CD4-positive, alpha-beta T cell treated with Interferon alpha-2 for 1 hour (primary cell): ENCODE results near the gene SAFB.
"Not testable (repeated sequence)": the region's sequence is repeated elsewhere in the genome, so short reads cannot be mapped to it uniquely, and the experiment has no call there.

Experiments
- DNase-seq, 2 donors: peaks; one replicate each; pipeline ENCODE4 v3.0.0-alpha.2; 2020 to 2022

SAFB gene

DNA sequence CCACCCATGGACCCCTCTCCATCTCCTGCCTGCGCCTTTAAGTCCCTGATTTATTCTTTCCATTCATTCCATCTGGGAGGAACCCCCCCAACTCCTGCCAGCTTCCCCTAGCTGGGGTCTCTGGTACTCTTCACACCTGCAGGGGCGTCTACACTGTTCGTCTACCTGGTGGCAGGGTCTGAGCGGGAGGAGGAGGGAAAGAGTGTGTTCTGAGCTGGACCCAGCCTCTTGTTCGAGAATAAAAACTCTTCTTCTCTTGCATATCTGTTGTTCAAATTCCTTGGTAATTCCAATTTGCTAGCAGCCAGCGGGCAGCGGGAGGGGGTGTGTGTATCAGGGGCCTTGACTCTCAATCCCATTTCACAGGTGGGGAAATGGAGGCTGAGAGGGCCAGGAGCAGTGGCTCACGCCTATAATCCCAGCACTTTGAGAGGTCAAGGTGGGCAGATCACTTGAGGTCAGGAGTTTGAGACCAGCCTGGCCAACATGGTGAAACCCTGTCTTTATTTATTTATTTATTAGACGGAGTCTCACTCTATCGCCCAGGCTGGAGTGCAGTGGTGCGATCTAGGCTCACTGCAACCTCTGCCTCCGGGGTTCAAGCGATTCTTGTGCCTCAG, 65.5 kb downstream of the SAFB start:
- not testable (repeated sequence) for DNase-seq

DNA sequence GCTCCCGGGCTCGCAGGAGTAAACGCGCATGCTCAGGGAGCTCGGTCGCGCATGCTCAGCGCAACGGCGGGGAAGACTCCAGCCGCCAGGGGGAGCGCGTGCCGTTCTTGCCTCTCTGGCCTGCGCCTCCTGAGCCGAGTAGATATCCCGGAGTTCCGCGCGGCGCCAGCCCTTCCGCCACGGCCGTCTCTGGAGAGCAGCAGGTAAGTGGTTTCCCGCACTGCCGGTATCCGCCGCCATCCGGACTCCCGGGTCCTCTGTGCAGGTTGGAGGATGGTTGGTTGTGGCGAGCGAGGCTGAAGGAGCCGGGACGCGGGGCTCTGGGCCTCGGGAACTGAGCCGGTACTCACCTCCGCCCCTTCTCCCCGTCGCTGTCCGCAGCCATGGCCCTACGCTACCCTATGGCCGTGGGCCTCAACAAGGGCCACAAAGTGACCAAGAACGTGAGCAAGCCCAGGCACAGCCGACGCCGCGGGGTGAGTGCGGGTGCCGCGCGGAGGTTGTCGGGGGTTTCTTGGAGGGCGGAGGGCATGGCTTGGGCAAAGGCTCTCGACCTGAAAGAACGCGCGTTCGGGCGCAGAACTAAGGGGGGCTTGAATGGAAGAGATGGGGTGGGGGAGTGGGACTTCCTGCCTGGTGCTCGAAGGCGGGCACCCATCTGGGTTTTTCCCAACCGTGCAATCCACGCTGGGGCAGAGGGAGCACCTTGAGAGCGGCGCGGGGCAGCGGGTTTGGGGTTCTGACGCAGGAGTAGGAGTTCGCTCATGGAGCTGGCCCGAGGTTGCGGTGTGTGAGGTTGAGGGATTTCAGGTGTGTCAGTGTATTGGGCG, 67.5 kb downstream of the SAFB start, which contains the start of gene RPL36:
TSS of gene RPL36 (plus strand) at position 171 of the 830 bp plus-strand sequence. CDS start at position 384, 213 bp downstream.
- DNase-seq, result peak; percentile 97 to 99

DNA sequence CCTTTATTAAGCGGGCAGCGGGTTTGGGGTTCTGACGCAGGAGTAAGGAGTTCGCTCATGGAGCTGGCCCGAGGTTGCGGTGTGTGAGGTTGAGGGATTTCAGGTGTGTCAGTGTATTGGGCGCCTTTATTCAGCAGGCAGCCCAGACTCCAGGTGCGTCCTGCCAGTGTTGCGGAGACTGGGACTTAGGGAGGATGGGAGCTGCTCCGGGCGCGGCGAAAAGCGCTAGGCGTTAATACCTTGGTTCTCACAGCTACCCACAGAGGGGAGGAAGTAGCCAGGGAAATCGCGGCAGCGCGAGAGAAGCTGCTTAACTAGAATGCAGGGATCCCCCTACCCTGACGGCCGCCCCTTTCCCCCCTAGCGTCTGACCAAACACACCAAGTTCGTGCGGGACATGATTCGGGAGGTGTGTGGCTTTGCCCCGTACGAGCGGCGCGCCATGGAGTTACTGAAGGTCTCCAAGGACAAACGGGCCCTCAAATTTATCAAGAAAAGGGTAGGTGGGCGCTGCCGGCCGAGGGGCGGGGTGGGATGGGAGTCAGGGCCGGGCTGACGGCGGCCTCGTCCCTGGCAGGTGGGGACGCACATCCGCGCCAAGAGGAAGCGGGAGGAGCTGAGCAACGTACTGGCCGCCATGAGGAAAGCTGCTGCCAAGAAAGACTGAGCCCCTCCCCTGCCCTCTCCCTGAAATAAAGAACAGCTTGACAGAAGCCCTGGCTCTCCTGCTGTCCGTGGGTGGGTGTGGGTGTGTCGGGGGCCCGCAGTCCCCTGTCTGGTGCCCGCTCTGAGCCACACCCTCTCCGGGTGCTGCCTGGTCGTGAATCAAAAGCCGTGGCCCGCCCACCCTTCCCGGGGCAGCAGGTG, 68.3 kb downstream of the SAFB start:
- peak; percentile 16 to 49 for DNase-seq

DNA sequence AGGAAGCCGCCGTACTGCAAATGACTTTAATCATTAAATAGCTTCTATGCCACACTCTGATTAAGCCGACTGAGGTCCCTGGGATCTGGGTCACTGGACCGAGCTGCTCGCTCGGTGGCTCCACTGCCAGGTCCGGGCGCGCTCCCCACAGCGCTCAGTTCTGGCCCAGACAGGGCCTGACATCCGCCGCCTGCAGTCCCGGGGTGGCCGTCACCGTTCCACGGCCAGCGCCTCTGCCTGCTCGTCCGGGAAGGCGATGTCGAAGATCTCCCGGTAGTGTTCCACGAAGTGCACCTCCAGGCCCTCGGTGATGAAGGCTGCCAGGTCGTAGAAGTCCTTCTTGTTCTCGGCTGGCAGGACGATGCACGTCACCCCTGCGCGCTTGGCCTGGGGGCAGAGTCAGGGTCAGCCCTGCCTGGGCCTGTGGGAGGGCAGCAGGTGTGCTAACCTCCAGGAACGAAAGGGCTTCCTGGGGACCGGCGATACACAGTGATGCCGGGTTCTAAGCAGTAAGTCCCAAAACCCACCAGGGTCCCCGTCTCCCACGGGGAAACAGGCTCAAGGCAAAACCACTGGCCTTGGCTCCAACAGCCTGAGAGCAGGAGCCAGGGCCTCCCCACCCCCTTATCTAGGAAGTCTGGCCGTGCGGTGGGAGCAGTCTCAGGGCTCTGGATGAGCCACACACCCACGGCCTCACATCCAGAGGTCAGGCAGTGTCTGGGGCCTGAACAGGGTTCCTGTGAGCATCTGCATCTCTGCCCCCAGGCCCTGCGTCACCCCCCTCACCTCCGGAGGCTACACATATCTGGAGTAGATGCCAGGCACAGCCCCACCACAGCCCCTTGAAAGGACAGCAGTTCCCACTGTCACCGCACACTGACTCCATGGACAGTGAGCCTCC, 69.2 kb downstream of the SAFB start:
- DNase-seq, result no peak

DNA sequence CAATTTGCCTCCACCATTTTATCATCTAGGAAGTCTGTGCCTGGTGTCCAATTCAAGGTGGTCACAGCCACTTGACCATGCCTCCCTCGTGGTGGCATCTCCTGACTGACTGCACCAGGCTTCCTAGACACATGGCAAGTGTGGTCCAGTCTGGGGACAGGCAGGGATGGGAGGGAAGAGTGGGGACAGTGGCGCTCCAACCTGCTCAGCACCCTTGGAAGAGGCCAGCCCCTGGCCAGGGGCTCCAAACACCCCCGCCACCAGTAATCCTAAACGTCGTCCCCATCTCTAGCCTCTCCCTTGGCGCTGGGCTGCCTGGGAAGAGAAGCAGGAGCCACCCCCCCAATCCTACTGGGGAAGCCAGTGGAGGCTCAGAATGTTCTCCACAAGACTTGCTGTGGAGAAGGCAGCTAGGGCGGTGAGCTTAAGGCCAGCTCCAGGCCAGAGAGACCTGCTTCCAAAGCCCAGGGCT, 69.9 kb downstream of the SAFB start:
- no peak for DNase-seq

DNA sequence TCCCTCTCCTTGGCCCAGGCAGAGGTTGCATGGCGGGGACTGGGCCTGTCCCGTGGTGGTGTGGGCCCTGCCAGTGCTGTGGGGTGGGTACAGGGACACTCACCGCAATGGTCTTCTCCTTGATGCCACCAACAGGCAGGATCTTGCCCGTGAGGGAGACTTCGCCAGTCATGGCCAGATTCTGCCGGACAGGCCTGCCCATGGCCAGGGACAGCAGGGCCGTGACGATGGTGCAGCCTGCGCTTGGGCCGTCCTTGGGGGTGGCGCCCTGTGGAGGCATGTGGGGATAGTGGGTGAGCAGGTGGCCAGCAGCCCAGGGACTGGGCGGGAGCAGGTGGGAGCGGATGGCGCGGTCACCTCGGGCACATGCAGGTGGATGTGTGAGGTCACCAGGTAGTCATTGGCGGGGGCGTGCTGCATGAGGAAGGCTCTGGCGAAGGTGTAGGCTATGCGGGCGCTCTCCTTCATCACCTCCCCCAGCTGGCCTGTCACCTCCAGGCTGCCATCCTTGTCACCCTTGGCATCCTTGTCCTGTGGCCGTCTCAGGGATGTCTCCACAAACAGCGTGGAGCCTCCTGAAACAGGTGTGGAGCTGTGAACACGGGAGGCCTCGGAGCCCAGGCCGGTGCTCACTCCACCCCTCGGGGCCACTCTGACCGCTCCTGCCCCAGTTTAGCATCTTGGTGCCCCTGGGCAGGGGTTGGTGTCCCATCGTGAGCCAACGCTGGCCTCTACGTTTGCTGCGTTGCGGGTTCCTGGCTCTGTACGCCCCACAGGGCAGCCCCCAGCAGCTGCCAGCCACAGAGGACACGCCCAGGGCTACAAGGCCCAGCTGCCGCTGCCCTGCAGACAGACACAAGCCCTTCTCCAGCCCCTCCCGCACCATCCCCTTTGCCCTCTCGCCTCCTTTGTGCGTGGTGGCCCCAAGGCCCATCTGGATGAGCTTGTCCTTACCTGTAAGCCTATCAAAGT, 70.6 kb downstream of the SAFB start:
- DNase-seq, result no peak

DNA sequence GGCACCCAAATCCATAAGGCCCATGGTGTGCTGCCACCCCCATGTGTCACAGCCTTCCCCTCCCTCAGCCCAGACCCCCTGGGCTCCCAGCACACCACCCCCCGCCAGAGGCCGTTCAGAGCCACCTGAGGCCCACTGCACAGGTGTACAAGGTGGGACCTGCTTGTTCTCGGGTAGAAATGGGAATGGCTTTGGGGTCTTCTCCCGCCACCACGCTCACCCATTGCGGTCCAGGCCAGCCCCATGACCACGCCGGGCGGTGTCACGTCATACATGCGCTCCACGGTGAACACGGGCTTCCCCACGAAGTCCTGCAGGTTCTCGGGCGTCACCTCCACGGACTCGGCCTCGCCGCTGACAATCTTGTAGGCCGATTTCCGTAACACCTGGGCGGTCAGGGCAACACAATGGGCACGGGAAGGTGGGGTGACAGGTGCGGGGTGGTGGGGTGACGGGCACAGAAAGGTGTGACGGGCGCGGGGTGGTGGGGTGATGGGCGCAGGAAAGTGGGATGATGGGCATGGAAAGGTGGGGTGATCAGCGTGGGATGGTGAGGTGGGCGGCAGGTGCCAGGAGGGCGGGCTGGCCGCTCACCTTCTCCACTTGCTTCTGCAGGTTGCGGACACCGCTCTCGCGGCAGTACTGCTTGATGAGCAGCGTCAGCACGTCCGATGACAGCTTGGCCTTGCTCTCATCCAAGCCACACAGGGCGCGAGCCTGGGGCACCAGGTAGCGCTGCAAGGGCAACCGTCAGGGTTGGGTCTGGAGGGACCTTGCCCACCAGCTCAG, 71.5 kb downstream of the SAFB start:
- no peak for DNase-seq

DNA sequence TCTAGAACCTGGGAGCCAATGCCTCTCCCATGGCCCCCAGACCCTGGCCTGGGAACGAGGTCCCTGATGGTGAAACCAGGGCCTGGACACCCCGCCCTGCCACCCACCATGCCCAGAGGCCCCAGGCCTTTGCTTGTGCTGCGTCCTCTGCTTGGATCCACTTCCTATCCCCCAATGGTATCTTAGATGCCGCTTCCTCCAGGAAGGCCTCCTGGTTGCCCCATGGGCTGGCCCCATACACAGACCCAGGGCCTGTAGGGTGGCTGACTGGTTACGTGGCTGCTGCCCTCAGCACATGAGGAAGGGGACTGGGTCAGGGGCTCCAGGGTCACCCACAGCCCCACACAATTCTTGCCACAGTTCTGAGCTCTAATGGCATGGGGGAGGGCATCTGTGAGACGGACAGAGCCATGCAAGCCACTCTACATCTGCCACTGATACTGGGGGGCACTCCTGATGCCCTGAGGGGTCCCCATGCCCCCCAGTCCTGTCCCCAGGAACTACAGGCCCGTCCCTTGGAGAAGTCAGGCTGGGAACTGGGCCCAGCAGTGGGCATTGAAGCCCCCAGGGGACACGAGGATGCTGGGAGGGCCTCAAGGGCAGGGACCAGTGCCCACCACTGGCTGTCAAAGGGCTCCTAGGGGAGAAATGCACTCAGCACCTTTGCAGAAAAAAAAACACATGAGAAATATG, 72.2 kb downstream of the SAFB start:
- no peak for DNase-seq

DNA sequence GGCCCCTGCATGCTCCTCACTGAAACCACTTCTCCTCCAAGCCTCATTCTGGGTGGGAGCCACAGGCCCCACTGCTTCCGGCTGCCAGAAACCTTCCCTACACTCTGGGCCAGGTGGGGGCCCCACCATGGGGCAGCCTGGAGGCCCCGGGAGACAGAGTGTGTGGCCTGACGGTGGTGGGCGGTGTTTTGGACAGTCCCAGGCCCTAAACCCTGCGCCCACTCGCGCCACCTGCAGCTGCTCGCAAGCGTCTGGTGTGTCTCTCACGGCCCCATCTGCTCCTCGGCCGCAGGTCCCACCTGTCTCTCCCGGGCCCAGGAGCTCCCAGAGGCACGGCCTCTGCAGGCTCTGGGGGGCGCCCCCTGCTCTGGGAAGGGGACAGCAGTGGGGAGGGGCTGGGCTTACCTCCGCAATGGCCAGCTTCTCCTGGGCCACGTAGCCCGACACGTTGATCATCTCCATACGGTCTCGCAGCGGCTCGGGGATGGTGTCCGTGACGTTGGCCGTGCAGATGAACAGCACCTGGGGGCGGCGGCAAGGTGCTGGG, 72.8 kb downstream of the SAFB start:
- no peak for DNase-seq

DNA sequence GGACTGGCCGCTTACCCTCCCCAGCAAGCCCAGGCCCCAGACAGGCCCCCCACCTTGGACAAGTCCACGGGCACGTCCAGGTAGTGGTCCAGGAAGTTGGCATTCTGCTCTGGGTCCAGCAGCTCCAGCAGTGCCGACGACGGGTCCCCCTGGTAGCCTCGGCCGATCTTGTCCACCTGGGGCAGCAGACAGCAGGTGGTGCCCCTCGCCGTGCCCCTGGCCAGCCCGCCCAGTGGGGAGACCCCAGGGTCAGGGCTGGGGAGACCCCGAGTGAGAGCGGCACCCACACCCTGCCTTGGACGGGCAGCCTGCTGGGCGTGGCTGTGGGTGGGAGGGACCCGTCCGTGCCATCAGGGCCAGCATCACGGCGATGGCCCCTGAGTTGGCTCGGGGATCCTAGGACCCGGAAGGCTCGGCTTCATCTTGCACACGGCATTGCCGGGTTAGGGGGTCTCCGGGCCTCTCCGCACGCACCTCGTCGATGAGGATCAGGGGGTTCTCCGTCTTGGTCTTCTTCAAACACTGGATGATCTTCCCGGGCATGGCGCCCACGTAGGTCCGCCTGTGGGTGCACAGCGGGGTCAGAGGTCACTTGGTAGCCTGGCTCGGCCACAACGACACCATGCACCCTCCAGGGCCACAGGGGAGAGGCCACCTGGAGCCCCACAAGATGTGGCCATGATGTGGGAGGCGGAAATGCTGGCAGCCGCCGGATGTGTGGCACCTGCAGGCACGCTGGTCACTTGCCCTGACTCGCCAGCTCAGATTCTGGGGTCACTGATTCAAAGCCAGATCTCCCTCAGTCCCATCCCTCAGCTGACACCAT, 73.5 kb downstream of the SAFB start:
- no peak for DNase-seq

DNA sequence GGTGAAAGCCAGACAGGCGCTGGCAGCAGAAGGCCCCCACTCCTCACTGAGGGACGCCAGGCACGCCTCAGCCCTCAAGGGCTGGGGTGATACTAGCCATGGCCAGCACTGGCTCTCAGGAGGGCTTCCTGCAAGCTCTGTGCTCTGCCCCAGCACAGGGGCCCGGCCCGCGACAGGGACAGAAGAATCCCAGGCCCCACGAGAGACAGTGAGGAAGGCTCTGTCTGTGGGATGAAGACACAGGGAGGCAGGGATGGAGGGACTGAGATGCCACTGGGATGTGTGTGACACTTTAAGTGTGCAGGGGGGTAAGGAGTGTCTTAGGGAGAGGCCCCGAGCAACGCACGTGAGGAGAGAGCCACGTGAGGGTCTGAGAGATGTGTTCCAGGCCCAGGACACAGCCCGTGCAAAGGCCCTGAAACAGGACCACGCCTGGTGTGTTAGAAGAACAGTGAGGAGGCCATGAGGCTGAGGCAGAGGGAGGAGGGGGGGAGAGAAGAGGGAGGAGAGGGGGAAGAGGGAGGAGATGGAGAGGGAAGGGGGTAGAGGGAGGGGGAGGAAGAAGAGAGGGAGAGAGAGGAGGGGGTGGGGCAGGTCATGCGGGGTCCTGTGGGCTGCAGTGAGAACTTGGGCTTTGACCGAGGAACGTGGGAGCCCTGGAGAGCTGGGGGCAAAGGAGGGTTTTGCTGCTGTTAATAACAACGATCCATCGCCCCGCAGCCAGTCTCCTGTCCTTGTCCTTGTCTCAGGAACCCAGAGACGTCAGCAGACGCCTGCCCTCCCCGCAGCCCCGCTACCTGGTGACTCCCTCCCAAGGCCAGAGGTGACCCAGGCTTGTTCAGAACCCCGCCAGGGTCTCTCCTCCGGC, 74.4 kb downstream of the SAFB start:
- DNase-seq, result no peak

DNA sequence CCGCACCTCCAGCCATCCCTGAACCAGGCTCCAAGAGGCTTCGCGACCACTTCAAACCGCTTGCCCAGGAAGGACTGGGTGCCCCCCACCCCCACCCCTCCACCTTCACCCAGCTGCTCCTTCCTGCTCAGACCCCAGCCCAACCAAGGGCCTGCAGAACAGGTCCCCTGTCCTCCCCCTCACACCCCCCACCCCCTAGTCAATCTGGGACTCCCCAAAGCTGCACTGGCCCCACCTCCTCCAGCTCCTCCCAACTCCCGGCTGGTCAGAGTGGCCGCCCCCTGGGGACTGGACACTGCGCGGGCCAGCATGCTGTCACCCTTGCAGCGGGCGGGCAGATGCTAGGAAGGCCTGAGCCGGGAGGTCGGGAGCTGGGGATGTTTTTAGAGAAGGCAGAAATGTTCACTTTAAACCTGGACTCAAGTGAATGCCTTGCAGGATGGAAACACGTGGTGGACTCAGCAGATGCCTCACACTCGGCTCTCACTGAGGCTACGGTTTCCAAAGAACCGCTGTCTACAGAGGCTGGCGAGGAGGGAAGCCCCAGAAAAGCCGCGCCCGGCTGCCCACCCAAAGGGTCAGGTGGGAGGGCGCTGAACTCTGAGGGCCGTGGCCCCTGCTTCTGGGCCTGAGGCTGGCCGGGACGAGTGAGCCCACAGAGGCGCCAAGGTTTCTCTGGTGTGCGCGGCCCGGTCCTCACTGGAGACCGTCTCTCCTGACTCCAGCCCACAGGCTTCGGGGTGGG, 75.2 kb downstream of the SAFB start:
- no peak for DNase-seq

DNA sequence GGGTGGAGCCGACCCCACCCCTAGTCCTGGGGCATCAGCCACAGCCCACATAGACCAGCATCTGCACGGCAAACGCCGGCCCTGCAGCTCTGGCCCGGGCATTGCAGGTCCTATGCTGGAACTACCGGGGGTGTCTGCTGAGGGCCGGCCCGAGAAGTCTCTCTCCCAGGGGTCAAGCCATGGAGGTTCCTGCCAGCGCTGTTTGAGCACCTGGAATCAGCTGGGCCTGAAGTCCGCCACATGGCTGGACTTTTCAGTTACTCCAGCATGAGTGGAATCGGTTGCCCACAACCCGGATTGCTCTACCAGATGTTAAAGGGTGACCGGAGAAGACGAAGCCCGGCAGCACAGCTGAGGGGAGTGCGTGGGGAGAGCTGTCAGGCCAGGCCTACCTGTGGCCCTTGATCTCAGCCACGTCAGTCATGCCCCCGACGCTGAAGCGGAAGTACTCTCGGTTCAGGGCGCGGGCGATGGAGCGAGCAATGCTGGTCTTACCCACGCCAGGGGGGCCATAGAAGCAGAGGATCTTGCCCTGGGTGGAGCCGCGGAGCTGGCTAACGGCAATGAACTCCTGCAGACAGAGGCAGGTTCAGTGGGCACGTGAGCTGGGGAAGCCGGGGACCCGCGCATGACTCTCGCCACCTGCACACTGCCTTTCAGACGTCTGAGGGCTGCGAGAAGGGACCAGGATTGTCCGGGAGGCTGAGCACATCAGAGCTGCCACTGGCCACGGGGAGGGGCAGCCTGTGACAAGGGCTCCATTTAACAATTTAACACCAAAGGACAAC, 75.9 kb downstream of the SAFB start:
- DNase-seq, result no peak

DNA sequence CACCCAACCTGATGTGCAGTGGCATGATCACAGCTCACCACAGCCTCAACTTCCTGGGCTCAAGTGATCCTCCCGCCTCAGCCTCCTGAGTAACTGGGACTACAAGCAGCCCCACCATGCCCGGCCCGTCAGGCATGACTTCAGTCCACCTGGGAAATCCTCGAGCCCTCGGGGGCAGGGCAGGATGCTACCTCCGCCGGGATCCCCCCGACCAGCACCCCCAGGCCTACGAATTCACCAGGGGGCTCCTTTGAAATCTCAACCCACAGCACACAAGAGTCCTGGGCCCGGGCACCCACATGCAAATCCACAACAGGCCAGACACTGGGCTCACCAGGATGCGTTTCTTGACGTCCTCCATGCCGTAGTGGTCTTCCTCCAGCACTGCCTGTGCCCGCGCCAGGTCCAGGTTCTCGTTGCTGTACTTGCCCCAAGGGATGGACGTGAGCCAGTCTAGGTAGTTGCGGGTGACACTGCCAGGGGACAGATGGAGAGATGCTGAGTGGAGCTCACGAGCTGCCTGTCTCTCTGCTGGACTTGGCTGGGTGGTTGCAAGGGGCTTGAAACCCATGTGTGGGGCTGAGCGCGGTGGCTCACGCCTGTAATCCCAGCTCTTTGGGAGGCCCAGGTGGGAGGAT, 77.7 kb downstream of the SAFB start:
- no peak for DNase-seq

DNA sequence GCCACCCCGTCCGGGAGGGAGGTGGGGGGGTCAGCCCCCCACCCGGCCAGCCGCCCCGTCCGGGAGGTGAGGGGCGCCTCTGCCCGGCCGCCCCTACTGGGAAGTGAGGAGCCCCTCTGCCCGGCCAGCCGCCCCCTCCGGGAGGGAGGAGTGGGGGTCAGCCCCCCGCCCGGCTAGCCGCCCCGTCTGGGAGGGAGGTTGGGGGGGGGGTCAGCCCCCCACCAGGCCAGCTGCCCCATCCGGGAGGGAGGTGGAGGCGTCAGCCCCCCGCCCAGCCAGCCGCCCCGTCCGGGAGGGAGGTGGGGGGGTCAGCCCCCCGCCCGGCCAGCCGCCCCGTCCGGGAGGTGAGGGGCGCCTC, 79.1 kb downstream of the SAFB start:
- DNase-seq, result not testable (repeated sequence)
